Gastrocnemius medialis (tissue), 4 donors: Measurements from ENCODE around the gene C9orf85. TPM values are rescaled to one million over a fixed set of nuclear protein-coding genes. Genes with fewer than 3 reads are reported as not detected.

Experiments used
- ATAC-seq, 2 donors: fragments of 150-250 bp; one replicate each; pipeline ENCODE4 v1.9.1; 2016
- DNase-seq, 2 donors: peaks; one replicate each; pipeline ENCODE4 v3.0.0-alpha.2; 2019
- H3K27ac ChIP-seq, 4 donors: fragments of 200-600 bp; sonication (generic); 1 replicate in 1 of 4; 2 replicates in 3 of 4; pipeline ENCODE4 v1.5.1; 2016 to 2018; ENCODE audit warnings: mild to moderate bottlenecking in 2 of 4, moderate library complexity in 1 of 4
- H3K27me3 ChIP-seq, 3 donors: fragments of 200-600 bp; sonication (generic) in 2 of 3; 1 replicate in 1 of 3; 2 replicates in 2 of 3; pipeline versions ENCODE4 v1.5.1 to v1.6.0; 2016 to 2019; ENCODE audit warnings: mild to moderate bottlenecking in 1 of 3, moderate library complexity in 1 of 3
- H3K36me3 ChIP-seq, 2 donors: fragments of 200-600 bp; sonication (generic) in 1 of 2; one replicate each; pipeline ENCODE4 v1.5.1; 2017 to 2018
- H3K4me1 ChIP-seq, 2 donors: fragments of 200-600 bp; sonication (generic) in 1 of 2; one replicate each; pipeline ENCODE4 v1.5.1; 2016 to 2017; ENCODE audit warnings: mild to moderate bottlenecking in 2 of 2
- H3K4me3 ChIP-seq, 4 donors: fragments of 200-600 bp; sonication (generic) in 3 of 4; 1 replicate in 1 of 4; 2 replicates in 3 of 4; pipeline ENCODE4 v1.5.1; 2016 to 2019; ENCODE audit warnings: mild to moderate bottlenecking in 2 of 4
- H3K9me3 ChIP-seq, 3 donors: fragments of 200-600 bp; sonication (generic) in 2 of 3; 1 replicate in 1 of 3; 2 replicates in 2 of 3; pipeline ENCODE4 v1.5.1; 2016 to 2019
- CTCF ChIP-seq, 5 experiments: fragments of 450-650 bp in 3 of 5; fragments of 200-600 bp in 2 of 5; sonication (generic) in 2 of 5; IDR thresholded peaks in 4 of 5; conservative IDR thresholded peaks in 1 of 5; 1 replicate in 4 of 5; 2 replicates in 1 of 5; pipeline ENCODE4 v1.5.1; 2016 to 2019; ENCODE audit warnings: antibody characterized with exemption in 5 of 5, mild to moderate bottlenecking in 3 of 5, moderate library complexity in 3 of 5
- POLR2A ChIP-seq, 2 donors: fragments of 450-650 bp; IDR thresholded peaks; one replicate each; pipeline ENCODE4 v1.6.1; 2017; ENCODE audit warnings: antibody characterized with exemption in 2 of 2, mild to moderate bottlenecking in 2 of 2, moderate library complexity in 2 of 2
- in situ Hi-C, 4 donors: fragments of 200-750 bp; cut with MboI; loops; one replicate each; pipeline versions ENCODE4 v1.15.0 to v1.8.0; 2017; ENCODE audit warnings: low sequenced_read_pairs in 4 of 4
- intact Hi-C: fragments of 100-400 bp; cut with DNase I; formaldehyde crosslinking; loops from one replicate; pipeline ENCODE4 v1.15.1; 2023; ENCODE audit warnings: low total_unique reads
- total RNA-seq, 4 donors: library from RNA; depleted of rRNA; stranded (reverse); fragments of >200 nt; gene quantifications; one replicate each; pipeline versions ENCODE4 v1.1.0 to v1.2.3, GENCODE V29; 2016

Gene C9orf85
- 1 to 10 TPM; 1.7 to 9.6 (median 6.3) TPM for total RNA-seq

GRCh38 chr9:71911061-71911907 lies at the start of gene C9orf85, which contains the start of gene ABHD17B:
C9orf85 (plus strand) TSS chr9:71911639; CDS start chr9:71911735, 96 bp downstream.
ABHD17B (minus strand) TSS chr9:71911193; CDS start chr9:71875080, 36,113 bp downstream.
- intact Hi-C loops (loop anchor here (1.0 to 5.0 kb wide), 7 partner anchors 32 to 1652 kb away; partner anchors contain the start of genes ALDH1A1 and SMC5), in situ Hi-C loops (loop anchor here in 1 of 4 donors (25.0 kb wide), 1 partner anchor 676 kb away; no protein-coding TSS in a partner anchor)
- DNase-seq (peak; percentile 99), ATAC-seq (peak; percentile 91 to 96)
- Histone ChIP-seq H3K27ac (peak within 1 kb of the TSS; percentile 88 to 96 (median 92)), H3K36me3 (no peaks in the 10 kb centered on the region), H3K27me3 (no peaks in the 10 kb centered on the region), H3K4me1 (peaks cover 42 to 58% of the 10 kb centered on the region in 2 donors), H3K9me3 (no peaks in the 10 kb centered on the region), H3K4me3 (peak within 1 kb of the TSS; percentile 73 to 96 (median 87))
- TF ChIP-seq CTCF (IDR thresholded peaks at IDR 0.05 in 4 of 5, conservative IDR thresholded peaks at IDR 0.05 in 1 of 5) (no peak), POLR2A (IDR thresholded peaks at IDR 0.05) (peak; percentile 91 to 98)

GRCh38 chr9:71863631-71864030 lies 47.8 kb upstream of the C9orf85 start:
- peaks cover 0 to 25% of the 10 kb centered on the region in 2 donors for H3K36me3 ChIP-seq
- TF ChIP-seq CTCF (IDR thresholded peaks at IDR 0.05 in 4 of 5, conservative IDR thresholded peaks at IDR 0.05 in 1 of 5) = no peak
- no peak for TF ChIP-seq POLR2A (IDR thresholded peaks at IDR 0.05)
- ATAC-seq (no peak), DNase-seq (no peak)
- in situ Hi-C loops = loop anchor here in 1 of 4 donors (25.0 kb wide), 1 partner anchor 101 kb away; the partner anchor contains the start of gene CEMIP2
- no peaks in the 10 kb centered on the region for H3K4me1 ChIP-seq
- no peak overlapping the region for H3K4me3 ChIP-seq
- no peaks in the 10 kb centered on the region for H3K9me3 ChIP-seq
- H3K27ac ChIP-seq = no peak overlapping the region
- intact Hi-C loops = no loop called here
- no peaks in the 10 kb centered on the region for H3K27me3 ChIP-seq

- DNase-seq = no peak
- Histone ChIP-seq H3K4me1 (peaks cover 6 to 19% of the 10 kb centered on the region in 2 donors), H3K27me3 (no peaks in the 10 kb centered on the region), H3K27ac (no peak overlapping the region), H3K36me3 (no peaks in the 10 kb centered on the region), H3K9me3 (no peaks in the 10 kb centered on the region), H3K4me3 (no peak overlapping the region)
- in situ Hi-C loops (no loop called here), intact Hi-C loops (no loop called here)
- ATAC-seq = no peak
- no peak for TF ChIP-seq CTCF (IDR thresholded peaks at IDR 0.05 in 4 of 5, conservative IDR thresholded peaks at IDR 0.05 in 1 of 5)
- TF ChIP-seq POLR2A (IDR thresholded peaks at IDR 0.05) = no peak
Measured at GRCh38 chr9:71875345-71875744, 36.1 kb upstream of the C9orf85 start.

GRCh38 chr9:71876106-71876505 lies 35.3 kb upstream of the C9orf85 start:
- ATAC-seq (no peak), DNase-seq (no peak)
- H3K27ac ChIP-seq = no peak overlapping the region
- no peak for TF ChIP-seq CTCF (IDR thresholded peaks at IDR 0.05 in 4 of 5, conservative IDR thresholded peaks at IDR 0.05 in 1 of 5)
- TF ChIP-seq POLR2A (IDR thresholded peaks at IDR 0.05) = no peak
- H3K36me3 ChIP-seq = no peaks in the 10 kb centered on the region
- no peaks in the 10 kb centered on the region for H3K9me3 ChIP-seq
- intact Hi-C loops (no loop called here), in situ Hi-C loops (no loop called here)
- peaks cover 6 to 21% of the 10 kb centered on the region in 2 donors for H3K4me1 ChIP-seq
- H3K4me3 ChIP-seq = no peak overlapping the region
- no peaks in the 10 kb centered on the region for H3K27me3 ChIP-seq
